Osteocyte (in vitro differentiated cells): ENCODE results near the gene AP1S2. TPM values are rescaled to one million over a fixed set of nuclear protein-coding genes. Genes with fewer than 3 reads are reported as not detected.

Source experiments
- DNase-seq: peaks from one replicate; pipeline ENCODE4 v3.0.0; 2021; ENCODE audit warnings: mixed read lengths; ENCODE audit not compliant: unreplicated experiment; ENCODE audit errors: extremely low spot score
- H3K27ac Mint-ChIP-seq: one replicate; pipeline ENCODE4 v1.8.0; 2021; ENCODE audit warnings: mild to moderate bottlenecking, mixed read lengths; ENCODE audit not compliant: unreplicated experiment
- H3K27me3 Mint-ChIP-seq: one replicate; pipeline ENCODE4 v1.8.0; 2021; ENCODE audit warnings: mixed read lengths; ENCODE audit not compliant: unreplicated experiment
- H3K36me3 Mint-ChIP-seq: one replicate; pipeline ENCODE4 v1.8.0; 2021; ENCODE audit warnings: mixed read lengths; ENCODE audit not compliant: unreplicated experiment
- H3K4me1 Mint-ChIP-seq: one replicate; pipeline ENCODE4 v1.8.0; 2021; ENCODE audit warnings: mixed read lengths; ENCODE audit not compliant: unreplicated experiment
- H3K4me3 Mint-ChIP-seq: one replicate; pipeline ENCODE4 v1.8.0; 2021; ENCODE audit warnings: mild to moderate bottlenecking, moderate library complexity, mixed read lengths; ENCODE audit not compliant: unreplicated experiment
- H3K9me3 Mint-ChIP-seq: one replicate; pipeline ENCODE4 v1.8.0; 2021; ENCODE audit warnings: mixed read lengths; ENCODE audit not compliant: unreplicated experiment
- total RNA-seq: library from RNA; stranded (reverse); gene quantifications from 2 replicates; pipeline ENCODE4 v1.2.1, GENCODE V29; 2021
- TF ChIP-seq, protein P1 (sequence below): fragments of 200-600 bp; sonication (generic); IDR thresholded peaks from 2 replicates; pipeline ENCODE4 v1.5.0; 2021; ENCODE audit warnings: antibody characterized with exemption, mild to moderate bottlenecking, moderate library complexity

Gene AP1S2
- total RNA-seq, 1 donor from 2014 or later, result 92.6 TPM

DNA sequence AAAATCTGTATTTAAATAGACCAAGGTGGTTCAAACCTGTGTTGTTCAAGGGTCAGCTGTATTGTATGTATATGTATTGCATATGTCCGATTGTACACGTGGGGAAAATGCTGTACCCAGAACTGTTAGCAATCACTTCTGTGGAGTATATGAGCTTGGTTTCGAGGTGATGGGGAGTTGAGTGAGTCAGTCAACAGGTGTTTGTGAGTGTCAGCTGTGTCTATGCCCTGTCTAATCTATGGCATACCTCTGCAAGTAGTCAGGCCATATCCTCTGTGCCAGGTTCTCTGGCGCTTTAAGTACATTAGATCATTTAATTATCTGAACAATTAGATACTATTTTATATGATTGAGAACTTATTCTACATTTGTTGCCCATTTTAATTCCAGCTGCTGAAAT is 56.9 kb downstream of the AP1S2 start:
- Mint-ChIP-seq H3K27me3 (no peaks in the 10 kb centered on the region), H3K9me3 (no peaks in the 10 kb centered on the region), H3K4me3 (no peak overlapping the region), H3K36me3 (peaks cover 25% of the 10 kb centered on the region), H3K4me1 (peaks cover 1% of the 10 kb centered on the region), H3K27ac (no peak overlapping the region)
- TF ChIP-seq, protein P1, sequence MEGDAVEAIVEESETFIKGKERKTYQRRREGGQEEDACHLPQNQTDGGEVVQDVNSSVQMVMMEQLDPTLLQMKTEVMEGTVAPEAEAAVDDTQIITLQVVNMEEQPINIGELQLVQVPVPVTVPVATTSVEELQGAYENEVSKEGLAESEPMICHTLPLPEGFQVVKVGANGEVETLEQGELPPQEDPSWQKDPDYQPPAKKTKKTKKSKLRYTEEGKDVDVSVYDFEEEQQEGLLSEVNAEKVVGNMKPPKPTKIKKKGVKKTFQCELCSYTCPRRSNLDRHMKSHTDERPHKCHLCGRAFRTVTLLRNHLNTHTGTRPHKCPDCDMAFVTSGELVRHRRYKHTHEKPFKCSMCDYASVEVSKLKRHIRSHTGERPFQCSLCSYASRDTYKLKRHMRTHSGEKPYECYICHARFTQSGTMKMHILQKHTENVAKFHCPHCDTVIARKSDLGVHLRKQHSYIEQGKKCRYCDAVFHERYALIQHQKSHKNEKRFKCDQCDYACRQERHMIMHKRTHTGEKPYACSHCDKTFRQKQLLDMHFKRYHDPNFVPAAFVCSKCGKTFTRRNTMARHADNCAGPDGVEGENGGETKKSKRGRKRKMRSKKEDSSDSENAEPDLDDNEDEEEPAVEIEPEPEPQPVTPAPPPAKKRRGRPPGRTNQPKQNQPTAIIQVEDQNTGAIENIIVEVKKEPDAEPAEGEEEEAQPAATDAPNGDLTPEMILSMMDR, result no peak
- no peak for DNase-seq

DNA sequence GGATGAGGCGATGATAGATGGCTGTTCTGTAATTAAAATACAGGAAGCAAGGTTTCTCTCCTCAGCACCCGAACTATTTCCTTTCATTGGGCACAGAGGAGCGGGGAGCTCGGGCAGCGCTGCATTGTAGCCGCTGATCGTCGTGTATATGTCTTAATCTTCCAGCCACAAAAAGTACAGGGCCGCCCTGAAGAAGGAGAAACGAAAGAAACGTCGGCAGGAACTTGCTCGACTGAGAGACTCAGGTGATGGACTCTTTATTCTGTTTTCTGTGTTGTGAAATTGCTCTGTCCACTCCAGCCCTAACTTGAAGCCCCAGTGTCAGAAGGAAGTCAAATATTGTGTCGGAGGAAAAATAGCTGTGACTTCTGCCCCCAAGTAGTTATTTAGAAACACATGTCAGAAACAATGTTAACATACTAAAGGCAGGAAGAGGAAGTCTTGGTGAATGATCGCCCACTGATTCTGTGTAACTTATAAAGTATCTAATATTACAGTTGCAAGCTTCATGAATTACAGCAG is 63.8 kb downstream of the AP1S2 start:
- Mint-ChIP-seq H3K27ac (no peak overlapping the region), H3K4me3 (no peak overlapping the region), H3K4me1 (peaks cover 5% of the 10 kb centered on the region), H3K36me3 (peaks cover 6% of the 10 kb centered on the region), H3K27me3 (no peaks in the 10 kb centered on the region), H3K9me3 (no peaks in the 10 kb centered on the region)
- no peak for DNase-seq
- TF ChIP-seq, protein P1, result no peak

DNA sequence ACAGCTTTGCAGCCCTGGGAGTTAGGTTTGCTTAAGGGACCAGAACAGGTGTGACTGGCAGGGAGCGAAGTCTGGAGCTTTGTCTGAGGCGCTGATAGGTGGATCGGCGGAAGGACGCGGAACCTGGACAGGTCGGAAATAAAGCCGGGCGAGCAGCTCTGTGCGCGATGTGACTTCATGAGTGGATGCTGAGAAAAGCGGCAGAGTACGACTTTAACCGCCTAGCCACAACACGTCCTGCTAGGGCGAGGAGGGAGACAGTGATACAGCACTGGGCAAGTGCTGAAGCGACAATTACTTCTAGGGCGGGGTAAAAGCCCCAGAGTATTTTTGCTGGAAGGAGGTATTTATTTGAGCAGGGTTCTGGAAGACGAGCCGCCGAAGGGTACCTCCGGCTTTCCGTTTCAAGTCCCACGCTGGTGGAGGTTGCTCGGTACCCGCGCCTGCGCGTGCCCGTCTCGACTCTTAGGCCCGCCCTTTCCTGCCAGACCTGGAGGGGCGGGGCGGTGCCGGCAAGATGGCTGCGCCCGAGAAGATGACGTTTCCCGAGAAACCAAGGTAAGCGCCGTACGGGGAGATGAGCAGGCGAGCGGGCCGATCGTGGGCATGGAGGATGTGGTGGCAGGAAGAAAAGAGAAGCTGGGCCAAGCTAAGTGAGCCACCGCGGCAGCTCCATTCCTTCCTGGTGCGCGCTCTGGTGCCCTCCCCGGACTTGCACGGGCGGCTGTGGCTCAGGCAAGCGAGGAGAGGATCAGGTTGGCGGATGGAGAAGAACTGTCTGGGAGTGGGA is 64.4 kb downstream of the AP1S2 start, which contains the start of gene ZRSR2:
TSS of gene ZRSR2 (plus strand) at position 506 of the 790 bp plus-strand sequence. CDS start at position 518, 12 bp downstream.
- Mint-ChIP-seq H3K27ac (no peak within 1 kb of the TSS), H3K4me3 (no peak within 1 kb of the TSS), H3K36me3 (peaks cover 5% of the 10 kb centered on the region)

DNA sequence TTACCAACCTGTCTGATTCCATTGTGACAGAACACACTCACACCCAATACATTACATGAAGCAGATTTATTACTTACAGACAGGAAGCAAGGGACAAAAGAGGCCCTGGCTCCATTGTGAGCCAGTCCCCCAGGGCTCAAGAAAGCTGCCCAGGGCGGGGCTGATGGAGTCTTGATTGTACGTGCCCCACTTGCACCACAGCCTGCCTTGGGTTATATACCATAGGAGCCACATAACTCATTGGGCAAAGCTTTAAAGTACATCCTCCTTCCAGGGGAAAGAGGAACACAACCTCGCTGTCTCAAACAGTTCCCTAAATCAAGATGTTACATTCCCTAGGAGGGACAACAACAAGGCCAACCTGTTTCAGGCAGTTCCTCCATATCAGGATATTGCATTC is 67.7 kb downstream of the AP1S2 start:
- no peaks in the 10 kb centered on the region for H3K27me3 Mint-ChIP-seq
- TF ChIP-seq, protein P1, result no peak
- no peaks in the 10 kb centered on the region for H3K9me3 Mint-ChIP-seq
- no peak overlapping the region for H3K4me3 Mint-ChIP-seq
- H3K27ac Mint-ChIP-seq, result no peak overlapping the region
- no peak for DNase-seq
- H3K36me3 Mint-ChIP-seq, result peaks cover 8% of the 10 kb centered on the region
- H3K4me1 Mint-ChIP-seq, result no peaks in the 10 kb centered on the region

More for the DNA sequence above, 64.4 kb downstream of the AP1S2 start, which contains the start of gene ZRSR2:
- TF ChIP-seq, protein P1, result no peak
- H3K4me1 Mint-ChIP-seq, result peaks cover 5% of the 10 kb centered on the region
- H3K9me3 Mint-ChIP-seq, result no peaks in the 10 kb centered on the region
- DNase-seq, result peak; percentile 94
- no peaks in the 10 kb centered on the region for H3K27me3 Mint-ChIP-seq

DNA sequence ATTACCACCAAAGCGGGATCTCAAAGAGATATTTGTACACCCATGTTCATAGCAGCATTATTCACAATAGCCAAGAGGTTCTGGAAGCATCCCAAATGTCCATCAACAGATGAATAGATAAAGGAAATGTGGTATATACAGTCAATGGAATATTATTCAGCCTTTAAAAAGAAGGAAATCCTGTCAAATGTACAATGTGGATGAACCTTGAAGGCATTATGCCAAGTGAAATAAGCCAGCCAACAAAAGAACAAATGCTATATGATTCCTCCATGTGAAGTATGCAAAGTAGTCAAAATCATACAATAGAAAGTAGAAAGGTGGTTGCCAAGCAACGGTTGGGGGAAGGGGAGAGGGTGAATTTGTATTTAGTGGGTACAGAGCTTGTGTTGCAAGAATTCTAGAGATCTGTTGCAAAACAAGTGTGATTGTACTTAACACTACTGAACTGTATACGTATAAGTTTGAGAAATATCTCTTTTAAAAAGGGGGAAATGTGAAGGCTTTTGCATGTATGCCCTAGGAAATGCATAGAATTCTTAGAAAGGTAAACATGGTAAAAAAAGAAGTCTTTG is 69.3 kb downstream of the AP1S2 start:
- H3K4me1 Mint-ChIP-seq, result no peaks in the 10 kb centered on the region
- no peak overlapping the region for H3K27ac Mint-ChIP-seq
- H3K9me3 Mint-ChIP-seq, result no peaks in the 10 kb centered on the region
- no peaks in the 10 kb centered on the region for H3K27me3 Mint-ChIP-seq
- DNase-seq, result no peak
- TF ChIP-seq, protein P1, result no peak
- no peak overlapping the region for H3K4me3 Mint-ChIP-seq
- H3K36me3 Mint-ChIP-seq, result peaks cover 8% of the 10 kb centered on the region
